ENCODE results near the gene NUFIP2.
"Not testable (repeated sequence)": the region's sequence is repeated elsewhere in the genome, so short reads cannot be mapped to it uniquely, and the experiment has no call there.

Gene NUFIP2

GRCh38 chr17:29237476-29238132, 56.3 kb downstream of the NUFIP2 start:
- DNase-seq (ENCODE audit: low read depth): peak; percentile 83

- DNase-seq (ENCODE audit: low read depth): no peak
These were observed 58.0 kb downstream of the NUFIP2 start for GRCh38 chr17:29235904-29236303.

GRCh38 chr17:29234972-29235371, 59.0 kb downstream of the NUFIP2 start:
- DNase-seq (ENCODE audit: low read depth): not testable (repeated sequence)

GRCh38 chr17:29233301-29233700, 60.6 kb downstream of the NUFIP2 start:
- DNase-seq (ENCODE audit: low read depth): no peak

- DNase-seq (ENCODE audit: low read depth): no peak
These were observed 68.6 kb downstream of the NUFIP2 start for GRCh38 chr17:29225396-29225795.

- DNase-seq (ENCODE audit: low read depth): not testable (repeated sequence)
These were observed 72.6 kb downstream of the NUFIP2 start for GRCh38 chr17:29221338-29221737.

- peak; percentile 92 for DNase-seq (ENCODE audit: low read depth)
These were observed 74.4 kb downstream of the NUFIP2 start for GRCh38 chr17:29219378-29220047.

GRCh38 chr17:29216856-29217255, 77.1 kb downstream of the NUFIP2 start:
- peak; percentile 18 for DNase-seq (ENCODE audit: low read depth)

- DNase-seq (ENCODE audit: low read depth): no peak
These were observed 77.8 kb downstream of the NUFIP2 start for GRCh38 chr17:29216181-29216580.

- DNase-seq (ENCODE audit: low read depth): peak; percentile 62
These were observed 78.2 kb downstream of the NUFIP2 start for GRCh38 chr17:29215717-29216116.

GRCh38 chr17:29215174-29215573, 78.8 kb downstream of the NUFIP2 start:
- DNase-seq (ENCODE audit: low read depth): no peak

GRCh38 chr17:29214215-29215146, 79.5 kb downstream of the NUFIP2 start:
- peak; percentile 22 for DNase-seq (ENCODE audit: low read depth)

GRCh38 chr17:29212681-29213121, 81.2 kb downstream of the NUFIP2 start:
- peak; percentile 47 for DNase-seq (ENCODE audit: low read depth)

- DNase-seq (ENCODE audit: low read depth): no peak
These were observed 81.8 kb downstream of the NUFIP2 start for GRCh38 chr17:29212094-29212631.

GRCh38 chr17:29210879-29211278, 83.1 kb downstream of the NUFIP2 start:
- DNase-seq (ENCODE audit: low read depth): peak; percentile 73

- no peak for DNase-seq (ENCODE audit: low read depth)
These were observed 84.9 kb downstream of the NUFIP2 start for GRCh38 chr17:29209073-29209472.

- DNase-seq (ENCODE audit: low read depth): no peak
These were observed 86.0 kb downstream of the NUFIP2 start for GRCh38 chr17:29207975-29208374.
